ENCODE measurements around the gene TRABD2B. TPM values are rescaled to one million over a fixed set of nuclear protein-coding genes. Genes with fewer than 3 reads are reported as not detected.

TRABD2B gene
- total RNA-seq, 1 donor from 2014 or later: 1.4 TPM

DNA sequence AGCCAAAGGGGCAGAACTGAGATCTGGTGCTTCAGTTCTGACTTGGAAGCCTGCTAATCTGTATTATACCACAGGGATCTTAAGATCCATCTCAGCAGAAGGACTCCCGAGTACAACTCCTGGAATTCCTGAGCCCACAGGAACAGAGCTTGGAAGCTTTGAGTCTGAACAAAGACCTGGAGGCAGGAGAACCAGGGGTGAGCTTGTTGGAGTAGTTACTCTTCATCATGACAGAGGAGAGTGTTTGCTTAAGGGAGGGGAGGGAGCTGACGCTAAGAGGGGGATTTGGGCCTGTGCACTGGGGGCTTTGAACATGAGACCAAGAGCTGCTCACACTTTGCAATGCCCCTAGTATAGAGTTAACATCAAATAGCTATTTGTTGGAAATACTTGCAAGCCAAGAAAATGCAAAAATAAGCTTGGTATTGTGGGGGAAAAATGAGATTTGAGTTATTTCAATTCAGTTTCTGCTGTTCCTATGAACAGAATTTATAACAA lies 41.1 kb upstream of the TRABD2B start:
- Histone ChIP-seq H3K36me3 (no peaks in the 10 kb centered on the region), H3K9me3 (replicated peaks) (no peaks in the 10 kb centered on the region), H3K4me1 (peaks cover 29% of the 10 kb centered on the region), H3K27ac (replicated peaks) (no peak overlapping the region), H3K4me3 (no peak overlapping the region), H3K27me3 (ENCODE audit: low read depth) (peaks cover 46% of the 10 kb centered on the region)
- DNase-seq: no peak
- no peak for TF ChIP-seq CTCF (IDR thresholded peaks at IDR 0.05; ENCODE audit: borderline replicate concordance)
- intact Hi-C loops (cut with micrococcal nuclease): no loop called here

DNA sequence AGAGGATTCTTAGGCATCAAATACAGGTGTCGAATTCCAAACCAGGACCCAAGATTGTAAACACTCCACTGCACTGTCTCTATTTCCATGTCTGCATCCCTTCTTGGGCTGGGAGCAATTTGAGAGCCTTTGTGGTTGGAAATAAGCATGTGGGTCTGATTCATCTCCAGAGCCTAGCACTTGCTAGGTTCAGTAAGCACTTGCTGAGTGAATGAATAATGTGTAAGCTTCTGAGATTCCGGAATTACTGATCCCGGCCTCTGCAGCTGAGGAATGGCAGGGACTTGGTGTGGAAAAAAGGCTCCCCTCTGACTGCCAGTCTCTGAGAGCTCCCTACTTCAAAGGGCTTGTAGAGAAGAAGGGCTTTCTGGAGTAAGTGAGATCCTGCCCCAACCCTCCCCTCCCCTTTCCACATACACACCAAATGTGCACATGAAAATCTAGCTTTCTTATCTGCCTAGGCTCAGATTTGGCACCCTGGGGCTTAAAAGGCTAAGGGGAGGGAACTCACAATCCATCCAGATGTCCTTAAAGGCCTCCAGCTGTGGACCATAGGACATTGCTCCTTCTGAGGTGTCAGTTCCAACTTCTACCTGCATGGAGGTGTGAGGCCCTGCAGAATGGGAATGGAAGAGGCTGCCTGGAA lies 39.6 kb upstream of the TRABD2B start:
- H3K36me3 ChIP-seq: no peaks in the 10 kb centered on the region
- no peak overlapping the region for H3K27ac ChIP-seq (replicated peaks)
- peaks cover 43% of the 10 kb centered on the region for H3K27me3 ChIP-seq (ENCODE audit: low read depth)
- intact Hi-C loops (cut with micrococcal nuclease): no loop called here
- H3K4me1 ChIP-seq: peaks cover 29% of the 10 kb centered on the region
- TF ChIP-seq CTCF (IDR thresholded peaks at IDR 0.05; ENCODE audit: borderline replicate concordance): no peak
- no peaks in the 10 kb centered on the region for H3K9me3 ChIP-seq (replicated peaks)
- no peak for DNase-seq
- no peak overlapping the region for H3K4me3 ChIP-seq

GRCh38 chr1:48035371-48036141 lies 38.4 kb upstream of the TRABD2B start:
- no peak for DNase-seq
- Histone ChIP-seq H3K9me3 (replicated peaks) (no peaks in the 10 kb centered on the region), H3K27me3 (ENCODE audit: low read depth) (peaks cover 32% of the 10 kb centered on the region), H3K4me3 (no peak overlapping the region), H3K4me1 (peaks cover 18% of the 10 kb centered on the region), H3K27ac (replicated peaks) (no peak overlapping the region), H3K36me3 (no peaks in the 10 kb centered on the region)
- intact Hi-C loops (cut with micrococcal nuclease): no loop called here
- no peak for TF ChIP-seq CTCF (IDR thresholded peaks at IDR 0.05; ENCODE audit: borderline replicate concordance)

DNA sequence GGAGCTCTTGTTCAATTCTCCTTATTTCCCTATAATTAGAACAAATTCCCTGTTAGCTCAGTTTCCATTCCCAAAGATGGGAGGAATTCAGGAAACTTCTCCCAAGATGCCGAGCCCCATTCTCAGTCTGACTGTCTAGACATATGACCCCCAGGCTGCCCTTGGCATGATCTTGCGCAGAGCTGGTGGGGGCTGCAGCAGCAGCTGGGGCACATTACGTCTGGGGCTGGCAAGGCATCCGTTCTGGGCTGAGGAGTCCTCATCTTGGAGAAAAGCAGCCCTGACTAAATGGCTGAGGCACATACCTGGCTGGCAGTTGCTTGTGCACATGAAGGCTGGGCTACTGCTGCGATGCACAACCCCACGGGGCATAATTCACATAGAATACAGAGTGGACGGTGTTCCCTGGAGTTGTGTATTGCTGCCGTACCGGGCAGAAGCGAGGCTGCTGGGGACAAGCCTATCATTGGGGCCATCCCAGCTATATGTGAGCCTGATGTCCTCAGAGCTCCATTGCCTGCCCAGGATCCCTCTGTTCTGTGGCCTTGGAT lies 36.4 kb upstream of the TRABD2B start:
- no peak for TF ChIP-seq CTCF (IDR thresholded peaks at IDR 0.05; ENCODE audit: borderline replicate concordance)
- Histone ChIP-seq H3K4me3 (no peak overlapping the region), H3K9me3 (replicated peaks) (no peaks in the 10 kb centered on the region), H3K36me3 (no peaks in the 10 kb centered on the region), H3K4me1 (no peaks in the 10 kb centered on the region), H3K27me3 (ENCODE audit: low read depth) (peaks cover 14% of the 10 kb centered on the region), H3K27ac (replicated peaks) (no peak overlapping the region)
- intact Hi-C loops (cut with micrococcal nuclease): no loop called here
- DNase-seq: no peak

DNA sequence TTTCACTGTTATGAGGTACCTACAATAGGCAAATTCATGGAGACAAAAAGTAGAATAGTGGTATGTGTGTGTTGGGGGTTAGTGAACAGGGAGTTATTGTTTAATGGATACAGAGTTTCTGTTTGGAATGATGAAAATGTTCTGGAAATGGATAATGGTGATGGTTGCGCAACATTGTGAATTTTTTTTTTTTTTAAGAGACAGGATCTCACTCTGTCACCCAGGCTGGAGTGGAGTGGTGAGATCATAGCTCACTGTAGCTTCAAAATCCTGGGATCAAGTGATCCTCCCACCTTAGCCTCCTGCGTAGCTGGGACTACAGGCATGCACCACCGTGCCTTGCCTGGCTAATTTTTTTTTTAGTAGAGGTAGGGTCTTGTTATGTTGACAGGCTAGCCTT lies 34.5 kb upstream of the TRABD2B start:
- no peak for DNase-seq
- H3K4me1 ChIP-seq: no peaks in the 10 kb centered on the region
- TF ChIP-seq CTCF (IDR thresholded peaks at IDR 0.05; ENCODE audit: borderline replicate concordance): no peak
- no peaks in the 10 kb centered on the region for H3K9me3 ChIP-seq (replicated peaks)
- no peak overlapping the region for H3K27ac ChIP-seq (replicated peaks)
- no peaks in the 10 kb centered on the region for H3K36me3 ChIP-seq
- peaks cover 7% of the 10 kb centered on the region for H3K27me3 ChIP-seq (ENCODE audit: low read depth)
- intact Hi-C loops (cut with micrococcal nuclease): no loop called here
- no peak overlapping the region for H3K4me3 ChIP-seq
